Measurements from ENCODE around the gene UBE2V1.

UBE2V1 gene

GRCh38 chr20:50120935-50121693 is 8.2 kb upstream of the UBE2V1 start:
- peak; percentile 99 for TF ChIP-seq CTCF (conservative IDR thresholded peaks at IDR 0.05; ENCODE audit: low read depth)
- peak; percentile 91 for DNase-seq (ENCODE audit: low spot score)
- peak overlapping the region; percentile 56 for H3K27ac ChIP-seq
- POLR2A ChIA-PET (ENCODE audit: low non-redundant PET) = interaction anchor here (1.0 to 2.7 kb wide), 4 partner anchors 23 to 45 kb away, joined by 3 to 25 read pairs (median 3); partner anchors contain the start of gene PEDS1
- CTCF ChIA-PET = interaction anchor here (0.5 to 6.2 kb wide), 31 partner anchors 9 to 566 kb away, joined by 3 to 126 read pairs (median 7); partner anchors contain the start of genes PEDS1 and UBE2V1

GRCh38 chr20:50118203-50118602 is 5.3 kb upstream of the UBE2V1 start:
- no peak for DNase-seq (ENCODE audit: low spot score)
- no peak overlapping the region for H3K27ac ChIP-seq
- TF ChIP-seq CTCF (conservative IDR thresholded peaks at IDR 0.05; ENCODE audit: low read depth) = no peak
- POLR2A ChIA-PET (ENCODE audit: low non-redundant PET) = no interaction called here
- CTCF ChIA-PET = interaction anchor here (0.6 to 6.2 kb wide), 5 partner anchors 33 to 467 kb away, joined by 3 to 126 read pairs (median 89); partner anchors contain the start of gene PEDS1

- ChIA-PET POLR2A (ENCODE audit: low non-redundant PET) (interaction anchor here (1.2 to 1.5 kb wide), 3 partner anchors 21 to 53 kb away, joined by 3 to 9 read pairs (median 3); partner anchors contain the start of gene PEDS1), CTCF (interaction anchor here (0.5 to 2.4 kb wide), 13 partner anchors 36 to 1417 kb away, joined by 3 to 14 read pairs (median 3); partner anchors contain the start of gene PEDS1)
- H3K27ac ChIP-seq = peak overlapping the region; percentile 48
- no peak for TF ChIP-seq CTCF (conservative IDR thresholded peaks at IDR 0.05; ENCODE audit: low read depth)
- DNase-seq (ENCODE audit: low spot score) = no peak
Measured at GRCh38 chr20:50116368-50116999, 3.5 kb upstream of the UBE2V1 start.

- CTCF ChIA-PET = interaction anchor here (0.5 to 2.4 kb wide), 13 partner anchors 37 to 1418 kb away, joined by 3 to 14 read pairs (median 3); partner anchors contain the start of gene PEDS1
- no peak for TF ChIP-seq CTCF (conservative IDR thresholded peaks at IDR 0.05; ENCODE audit: low read depth)
- peak; percentile 98 for DNase-seq (ENCODE audit: low spot score)
- H3K27ac ChIP-seq = peak overlapping the region; percentile 48
- POLR2A ChIA-PET (ENCODE audit: low non-redundant PET) = interaction anchor here (1.2 to 1.5 kb wide), 3 partner anchors 22 to 53 kb away, joined by 3 to 9 read pairs (median 3); partner anchors contain the start of gene PEDS1
Measured at GRCh38 chr20:50115591-50116367, 2.8 kb upstream of the UBE2V1 start.

- H3K27ac ChIP-seq = peak overlapping the region; percentile 47
- TF ChIP-seq CTCF (conservative IDR thresholded peaks at IDR 0.05; ENCODE audit: low read depth) = no peak
- no peak for DNase-seq (ENCODE audit: low spot score)
- ChIA-PET CTCF (interaction anchor here (0.6 to 2.4 kb wide), 6 partner anchors 38 to 136 kb away, joined by 3 to 14 read pairs (median 7); partner anchors contain the start of gene PEDS1), POLR2A (ENCODE audit: low non-redundant PET) (interaction anchor here (1.5 kb wide), 1 partner anchor 38 kb away, joined by 9 read pairs; the partner anchor contains the start of gene PEDS1)
Measured at GRCh38 chr20:50115041-50115512, 2.1 kb upstream of the UBE2V1 start.
